DMS53 treated with DMSO at 0.1 percent for 48 hours (cell line): ENCODE results near the gene NPL.

Experiments
- DNase-seq: peaks from one replicate; lab custom pipeline; 2025; ENCODE audit not compliant: unreplicated experiment; lab: John Stamatoyannopoulos, UW

Gene NPL

GRCh38 chr1:182861994-182862393 is 72.4 kb downstream of the NPL start:
- DNase-seq = no peak

GRCh38 chr1:182862827-182863226 is 73.3 kb downstream of the NPL start:
- DNase-seq = no peak

GRCh38 chr1:182863940-182864339 is 74.4 kb downstream of the NPL start:
- no peak for DNase-seq

- no peak for DNase-seq
Observed at GRCh38 chr1:182867861-182868260, 78.3 kb downstream of the NPL start.

- no peak for DNase-seq
Observed at GRCh38 chr1:182869241-182869666, 79.7 kb downstream of the NPL start.

GRCh38 chr1:182872881-182873280 is 83.3 kb downstream of the NPL start:
- DNase-seq = no peak

GRCh38 chr1:182875889-182876288 is 86.3 kb downstream of the NPL start:
- DNase-seq = no peak

- DNase-seq = no peak
Observed at GRCh38 chr1:182877331-182877730, 87.8 kb downstream of the NPL start.

GRCh38 chr1:182877842-182878241 is 88.3 kb downstream of the NPL start:
- no peak for DNase-seq
